ENCODE measurements around the gene MGAT3. TPM values are rescaled to one million over a fixed set of nuclear protein-coding genes. Genes with fewer than 3 reads are reported as not detected.

MGAT3 gene
- total and polyA plus RNA-seq, 2 of the 8 experiments (the other 6 are each of a cell fraction or from before 2014, with no cell fraction given), result 4.3 to 9.2 TPM

- DNase-seq (ENCODE audit: low read depth in 1 of 2, low spot score in 2 of 2), result peak in 1 of 2 experiments; percentile 47
- no peak overlapping the region for H3K27ac ChIP-seq (ENCODE audit: low read depth, low read length)
Measured at GRCh38 chr22:39474351-39475111, 17.7 kb downstream of the MGAT3 start.

More at GRCh38 chr22:39474351-39475111, 17.7 kb downstream of the MGAT3 start:
- H3K9ac ChIP-seq (replicated peaks in 1 of 4; ENCODE audit: extremely low read depth in 1 of 4, low read depth in 3 of 4, low read length in 3 of 4), result no peak overlapping the region; a peak in 1 of 7 replicates
- H3K4me3 ChIP-seq (ENCODE audit: extremely low read depth in 1 of 4, insufficient read depth in 2 of 4, low read depth in 3 of 4, low read length in 4 of 4), result no peak overlapping the region
- no peak overlapping the region for H3K23ac ChIP-seq (ENCODE audit: insufficient read length)
- CTCF ChIA-PET (ENCODE audit: partially characterized antibody), result interaction anchor here (0.5 to 11.1 kb wide), 10 partner anchors 15 to 242 kb away, joined by 3 to 120 read pairs (median 4); no protein-coding TSS in a partner anchor
- peak overlapping the region; percentile 5 for H4K91ac ChIP-seq (replicated peaks; ENCODE audit: insufficient read length, low read length)
- H3K79me2 ChIP-seq (ENCODE audit: control insufficient read depth in 1 of 2, insufficient read depth in 2 of 2, low read length in 2 of 2), result no peaks in the 10 kb centered on the region
- POLR2A ChIA-PET (ENCODE audit: partially characterized antibody), result interaction anchor here (0.6 to 3.3 kb wide), 4 partner anchors 12 to 405 kb away, joined by 5 to 18 read pairs (median 6); partner anchors contain the start of gene RPL3
- peaks cover 3% of the 10 kb centered on the region for H3K79me1 ChIP-seq (ENCODE audit: low read depth, low read length)
- H3K18ac ChIP-seq (ENCODE audit: extremely low read depth, low read length), result 0 out of 2 replicates have a peak overlapping the region, but pooled peaks have one; percentile 1
- no peaks in the 10 kb centered on the region for H3K23me2 ChIP-seq (ENCODE audit: low read depth, low read length)
- no peak overlapping the region; a peak in 1 of 4 replicates for H3K4me2 ChIP-seq (ENCODE audit: insufficient read depth in 1 of 2, low read depth in 2 of 2, low read length in 2 of 2)
- TF ChIP-seq GABPA (IDR thresholded peaks at IDR 0.05; ENCODE audit: borderline replicate concordance, insufficient read depth, low read length) (0 out of 2 replicates have a peak, but pooled peaks have one; percentile 26), TBP (IDR thresholded peaks at IDR 0.05; ENCODE audit: low read depth, low read length) (peak; percentile 58), KDM1A (IDR thresholded peaks at IDR 0.05; ENCODE audit: borderline replicate concordance, low read length) (no peak), ATF2 (IDR thresholded peaks at IDR 0.05; ENCODE audit: low read length) (no peak)
- H4K8ac ChIP-seq (ENCODE audit: extremely low read depth, insufficient read depth, low read length), result no peak overlapping the region
- peak overlapping the region; percentile 81; the same call in 1 of the 2 replicates for H2BK12ac ChIP-seq (ENCODE audit: low read depth, low read length)
- no peak overlapping the region for H3K14ac ChIP-seq (ENCODE audit: insufficient read length)
- peaks cover 16 to 47% (median 37%) of the 10 kb centered on the region in 4 experiments for H3K4me1 ChIP-seq (replicated peaks in 1 of 4; ENCODE audit: control insufficient read depth in 3 of 4, insufficient read depth in 4 of 4, low read length in 3 of 4)
- H3K4ac ChIP-seq (replicated peaks; ENCODE audit: insufficient read length, low read depth, low read length), result no peak overlapping the region
- H3K56ac ChIP-seq (replicated peaks; ENCODE audit: insufficient read length, low read depth, low read length), result no peak overlapping the region
- peak overlapping the region; percentile 46; the same call in 1 of the 2 replicates for H2BK15ac ChIP-seq (ENCODE audit: low read length)
- H2BK120ac ChIP-seq (replicated peaks; ENCODE audit: low read depth, low read length), result peak overlapping the region; percentile 19
- H4K5ac ChIP-seq (ENCODE audit: insufficient read length, low read depth, low read length), result no peak overlapping the region
- no peaks in the 10 kb centered on the region for H3K27me3 ChIP-seq (replicated peaks in 1 of 4; ENCODE audit: control insufficient read depth in 3 of 4, extremely low read depth in 1 of 4, insufficient read depth in 3 of 4, low read length in 3 of 4)
- no peaks in the 10 kb centered on the region for H3K9me3 ChIP-seq (ENCODE audit: insufficient read depth in 2 of 2, low read depth in 1 of 2, low read length in 1 of 2)
- peaks cover 7 to 12% of the 10 kb centered on the region in 2 experiments for H4K20me1 ChIP-seq (replicated peaks in 1 of 2; ENCODE audit: control insufficient read depth in 1 of 2, insufficient read depth in 2 of 2, low read length in 2 of 2)
- H2BK20ac ChIP-seq (ENCODE audit: low read length), result peak overlapping the region; percentile 15; the same call in 1 of the 2 replicates
- WGBS, 2 experiments (ENCODE audit: extremely low coverage in 1 of 2, insufficient coverage in 1 of 2, insufficient read length in 1 of 2, insufficient replicate concordance in 2 of 2, low coverage in 1 of 2, low lambda C conversion rate in 2 of 2, missing lambda C conversion rate in 1 of 2), result 69% methylated on average over 11 of the region's 11 CpGs; no CpG with 5 or more reads in 1 of the 2 experiments
- FAIRE-seq, result no peak
- H3K36me3 ChIP-seq (ENCODE audit: control insufficient read depth in 2 of 4, insufficient read depth in 4 of 4, low read length in 3 of 4), result no peaks in the 10 kb centered on the region
- H2AK5ac ChIP-seq (ENCODE audit: low read depth, low read length), result no peak overlapping the region; the same call in 1 of the 2 replicates
- 0 out of 2 replicates have a peak overlapping the region, but pooled peaks have one; percentile 30 for H2BK5ac ChIP-seq (ENCODE audit: low read depth, low read length)
- no peak overlapping the region for H2AFZ ChIP-seq (ENCODE audit: low read length)

Data from H1 (cell line).